Activated T-cell treated with anti-CD3 and anti-CD28 coated beads for 4 hours (primary cell): Measurements from ENCODE around the gene GID8.

Experiments used
- DNase-seq: peaks from one replicate; pipeline ENCODE4 v3.0.0-alpha.2; 2020

Gene GID8

GRCh38 chr20:62923669-62924441 is 14.1 kb upstream of the GID8 start:
- DNase-seq = no peak

GRCh38 chr20:62924442-62925075 is 13.4 kb upstream of the GID8 start:
- DNase-seq = no peak

- DNase-seq = no peak
Observed at GRCh38 chr20:62925076-62925419, 12.9 kb upstream of the GID8 start.

- DNase-seq = no peak
Observed at GRCh38 chr20:62925420-62926228, 12.3 kb upstream of the GID8 start.

- peak; percentile 80 for DNase-seq
Observed at GRCh38 chr20:62926229-62927127, 11.5 kb upstream of the GID8 start, which contains the start of gene DIDO1. Gene DIDO1, minus strand, starts transcription at chr20:62926505.

GRCh38 chr20:62927128-62927705 is 10.7 kb upstream of the GID8 start:
- DNase-seq = no peak

- DNase-seq = no peak
Observed at GRCh38 chr20:62928246-62928939, 9.6 kb upstream of the GID8 start.

- peak; percentile 29 for DNase-seq
Observed at GRCh38 chr20:62929051-62929538, 8.9 kb upstream of the GID8 start.

GRCh38 chr20:62931464-62931863 is 6.5 kb upstream of the GID8 start:
- DNase-seq = no peak

GRCh38 chr20:62933966-62934365 is 4.0 kb upstream of the GID8 start:
- DNase-seq = no peak

- no peak for DNase-seq
Observed at GRCh38 chr20:62935204-62935967, 2.6 kb upstream of the GID8 start.

- DNase-seq = no peak
Observed at GRCh38 chr20:62935968-62936585, 1.9 kb upstream of the GID8 start.

GRCh38 chr20:62937268-62938104 is 461 bp upstream of the GID8 start:
- peak; percentile 96 for DNase-seq

- DNase-seq = no peak
Observed at GRCh38 chr20:62940875-62941274, 2.9 kb downstream of the GID8 start.

- no peak for DNase-seq
Observed at GRCh38 chr20:62941792-62942191, 3.8 kb downstream of the GID8 start.

GRCh38 chr20:62942456-62942855 is 4.5 kb downstream of the GID8 start:
- DNase-seq = no peak

- DNase-seq = no peak
Observed at GRCh38 chr20:62943396-62943795, 5.4 kb downstream of the GID8 start.

- no peak for DNase-seq
Observed at GRCh38 chr20:62944184-62944583, 6.2 kb downstream of the GID8 start.

- DNase-seq = no peak
Observed at GRCh38 chr20:62944746-62945145, 6.8 kb downstream of the GID8 start.
